HG02884 (cell line): Measurements from ENCODE around the gene COMMD2.

Experiments used
- ATAC-seq: cut with Tn5 transposase; IDR thresholded peaks from one replicate; pipeline ENCODE4 v1.9.1; 2021; ENCODE audit warnings: mild to moderate bottlenecking, moderate library complexity; ENCODE audit not compliant: unreplicated experiment

COMMD2 gene

GRCh38 chr3:149752051-149752787 is at the start of gene COMMD2:
Gene COMMD2, minus strand, starts transcription at chr3:149752489. Its CDS starts 45 bp downstream, at chr3:149752444.
- peak; percentile 98 for ATAC-seq

DNA sequence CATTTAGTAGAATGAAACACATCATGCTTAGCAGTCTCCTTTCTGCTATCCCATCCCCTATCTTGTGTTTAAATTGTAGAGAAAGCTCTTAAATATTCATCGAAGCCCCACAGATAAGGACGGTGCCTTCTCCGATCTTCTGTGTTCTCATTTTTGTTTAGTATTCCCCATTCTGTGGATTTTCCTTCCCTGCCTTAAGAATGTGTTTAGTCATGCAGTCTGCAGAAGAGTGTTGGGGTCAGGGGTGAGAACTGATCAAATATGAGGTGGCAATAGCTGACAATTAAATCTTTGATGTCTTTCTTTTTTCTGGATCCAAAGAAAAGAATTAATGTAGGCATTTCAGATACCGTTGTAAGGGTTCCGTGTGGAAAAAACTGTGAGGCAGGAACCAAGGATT is 49.4 kb upstream of the COMMD2 start:
- ATAC-seq, result no peak

- no peak for ATAC-seq
These were observed 48.9 kb upstream of the COMMD2 start for GRCh38 chr3:149801195-149801594.

GRCh38 chr3:149800693-149801092 is 48.4 kb upstream of the COMMD2 start:
- ATAC-seq, result no peak

DNA sequence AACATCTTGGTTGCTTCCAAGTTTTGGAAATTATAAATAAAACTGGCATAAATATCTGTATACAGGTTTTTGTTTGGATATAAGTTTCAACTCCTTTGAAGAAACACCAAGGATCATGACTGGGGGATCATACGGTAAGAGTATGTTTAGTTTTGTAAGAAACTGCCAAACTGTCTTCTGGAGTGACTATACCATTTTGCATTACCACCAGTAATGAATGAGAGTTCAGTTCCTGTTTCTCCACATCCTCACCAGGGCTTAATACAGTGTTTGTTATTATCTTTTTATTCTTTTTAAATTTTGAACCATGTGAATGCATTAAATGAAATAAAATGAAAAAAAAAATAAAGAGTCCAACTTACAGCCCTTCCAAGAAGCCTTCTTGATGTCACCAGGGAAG is 43.7 kb upstream of the COMMD2 start:
- ATAC-seq, result no peak

DNA sequence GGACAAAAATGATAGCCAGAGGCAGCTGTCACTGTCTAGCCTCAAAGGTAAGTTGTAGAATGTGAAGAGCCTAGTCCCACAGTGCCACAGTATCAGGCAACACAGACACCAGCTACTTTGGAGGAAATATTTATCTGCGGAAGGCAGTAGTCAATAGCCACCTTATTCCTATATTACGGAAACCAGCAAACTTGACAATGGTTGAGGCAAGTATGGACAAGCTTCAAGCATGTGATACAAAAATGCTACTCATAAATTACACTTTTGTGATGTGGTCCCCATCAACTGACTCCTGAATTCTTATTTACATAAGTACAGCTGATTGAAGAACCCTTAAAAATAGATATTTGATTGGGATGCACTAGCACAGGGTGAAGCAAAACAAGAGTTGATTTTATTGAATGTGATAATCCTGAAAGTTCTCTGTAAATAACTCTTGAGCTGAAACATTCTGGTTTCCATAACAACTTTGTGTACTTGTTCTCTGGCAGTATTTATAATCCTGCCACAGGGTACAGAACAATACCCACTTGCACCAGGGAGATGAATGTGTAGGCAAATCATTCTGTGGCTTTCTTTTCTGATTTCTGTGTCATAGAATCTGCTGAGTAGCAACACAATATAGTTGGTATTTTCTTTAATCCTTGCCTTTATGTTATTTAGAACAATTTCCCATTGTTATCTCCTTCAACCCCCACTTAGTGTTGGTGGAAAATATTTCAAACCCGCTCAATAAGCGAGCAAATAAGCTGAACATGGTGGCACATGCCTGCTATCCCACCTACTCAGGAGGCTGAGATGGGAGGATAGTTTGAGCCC is 40.4 kb upstream of the COMMD2 start, which contains the start of gene ANKUB1:
Gene ANKUB1, minus strand, starts transcription at position 103 of the 819 bp plus-strand sequence. CDS start 188 bp downstream, outside the sequence.
- ATAC-seq, result no peak

GRCh38 chr3:149790698-149791097 is 38.4 kb upstream of the COMMD2 start:
- ATAC-seq, result no peak

DNA sequence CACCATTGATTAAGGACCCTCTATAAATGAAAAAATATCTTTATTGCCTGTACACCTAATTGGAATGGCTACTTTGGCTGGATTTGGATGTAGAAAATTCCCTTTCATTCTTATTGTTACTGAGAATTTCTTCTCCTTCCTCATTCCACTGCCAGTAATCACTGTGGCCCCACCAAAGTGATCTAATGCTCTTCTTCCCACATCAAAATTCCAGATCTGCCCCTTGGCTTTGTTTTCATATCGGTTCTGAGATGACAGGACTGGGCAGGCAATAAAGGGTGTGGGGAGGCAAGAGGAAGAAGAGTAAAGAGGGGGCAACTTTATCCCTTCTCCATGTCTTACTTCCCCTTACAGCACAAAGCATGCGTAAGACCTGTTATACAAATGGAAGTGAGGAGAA is 38.0 kb upstream of the COMMD2 start:
- no peak for ATAC-seq

DNA sequence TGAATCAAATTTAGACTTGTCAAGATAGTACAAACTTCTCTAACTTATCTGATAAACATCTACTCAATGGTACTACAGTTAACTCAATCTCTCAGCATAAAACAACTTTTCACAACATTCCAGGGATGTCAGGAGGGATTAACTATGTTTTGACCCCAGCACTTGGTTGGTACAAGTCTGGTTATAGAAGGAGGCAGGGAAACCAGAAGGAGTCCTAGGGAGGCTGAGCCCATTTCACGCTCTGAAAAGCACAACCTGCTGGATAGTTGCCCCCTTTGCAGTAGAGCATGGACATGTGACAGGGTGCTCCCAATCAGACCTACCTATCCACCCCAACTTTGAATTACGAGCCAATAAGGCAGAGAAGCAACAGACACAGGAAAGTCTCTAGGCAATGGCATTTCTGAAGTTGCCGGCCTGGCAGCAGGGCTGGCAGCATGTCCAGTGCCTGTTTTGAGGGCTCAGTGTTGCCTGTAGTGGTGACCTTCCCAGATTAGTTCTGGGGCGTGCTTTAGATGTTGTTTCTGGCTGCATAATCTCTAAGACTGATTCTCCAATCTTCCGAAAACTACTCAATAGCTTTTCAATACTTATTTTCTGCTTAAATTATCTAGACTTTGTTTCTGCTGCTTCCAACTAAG is 31.9 kb upstream of the COMMD2 start:
- no peak for ATAC-seq

DNA sequence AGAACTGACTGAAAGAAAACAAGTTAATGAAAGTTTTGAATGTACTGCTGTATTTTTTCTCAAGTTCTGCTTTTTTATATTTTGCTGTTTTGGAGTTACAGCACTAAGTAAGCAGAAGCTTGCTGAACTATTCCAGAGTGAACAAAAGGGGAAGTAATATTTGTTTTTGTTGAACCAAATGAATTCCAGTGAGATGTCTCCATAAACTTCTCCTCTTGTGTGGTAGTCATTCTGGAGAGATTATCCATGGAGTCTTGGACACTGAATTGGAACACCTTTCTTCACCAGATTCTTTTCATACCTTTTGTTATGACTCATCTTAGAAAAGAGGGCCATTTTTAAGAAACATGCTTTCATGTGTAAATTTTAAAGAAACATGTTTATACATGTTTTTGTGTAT is 31.3 kb upstream of the COMMD2 start:
- no peak for ATAC-seq

DNA sequence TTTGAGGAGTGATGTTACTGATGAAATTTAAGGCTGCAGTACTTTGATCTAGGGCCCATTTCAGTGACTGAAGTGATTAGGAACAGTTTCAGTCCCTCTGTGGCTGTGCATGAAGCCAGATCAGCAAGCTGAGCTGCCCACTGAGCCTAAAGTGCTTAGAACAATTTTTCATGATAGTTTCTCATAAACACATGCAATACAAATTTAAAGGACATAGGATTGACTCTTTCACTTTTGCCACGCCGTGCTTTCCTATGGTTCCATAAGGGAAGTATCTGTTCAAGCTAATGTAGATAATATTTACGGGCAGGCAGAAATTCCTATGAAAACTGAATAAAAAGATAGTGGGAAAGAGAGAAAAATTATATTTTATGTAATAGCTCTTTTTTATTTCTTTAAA is 29.5 kb upstream of the COMMD2 start:
- ATAC-seq, result no peak

DNA sequence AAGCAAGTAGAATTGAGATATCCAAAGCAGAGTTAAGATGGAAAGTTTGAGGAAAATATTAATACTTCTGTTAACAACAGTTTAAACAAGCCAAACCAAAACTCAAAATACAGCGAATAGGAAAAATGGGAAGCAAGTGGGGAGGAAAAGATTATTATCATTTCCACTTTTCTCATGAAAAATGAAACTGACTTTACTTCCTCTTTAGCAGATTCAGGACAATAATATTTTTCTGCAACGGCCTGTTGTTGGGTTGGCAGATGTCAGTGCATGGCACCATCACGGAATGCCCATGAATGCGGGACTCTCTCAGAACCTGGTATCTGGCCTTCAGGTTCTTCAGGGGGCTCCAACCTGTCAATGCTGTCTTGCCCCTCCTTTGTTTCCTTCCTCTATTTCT is 28.9 kb upstream of the COMMD2 start:
- no peak for ATAC-seq

DNA sequence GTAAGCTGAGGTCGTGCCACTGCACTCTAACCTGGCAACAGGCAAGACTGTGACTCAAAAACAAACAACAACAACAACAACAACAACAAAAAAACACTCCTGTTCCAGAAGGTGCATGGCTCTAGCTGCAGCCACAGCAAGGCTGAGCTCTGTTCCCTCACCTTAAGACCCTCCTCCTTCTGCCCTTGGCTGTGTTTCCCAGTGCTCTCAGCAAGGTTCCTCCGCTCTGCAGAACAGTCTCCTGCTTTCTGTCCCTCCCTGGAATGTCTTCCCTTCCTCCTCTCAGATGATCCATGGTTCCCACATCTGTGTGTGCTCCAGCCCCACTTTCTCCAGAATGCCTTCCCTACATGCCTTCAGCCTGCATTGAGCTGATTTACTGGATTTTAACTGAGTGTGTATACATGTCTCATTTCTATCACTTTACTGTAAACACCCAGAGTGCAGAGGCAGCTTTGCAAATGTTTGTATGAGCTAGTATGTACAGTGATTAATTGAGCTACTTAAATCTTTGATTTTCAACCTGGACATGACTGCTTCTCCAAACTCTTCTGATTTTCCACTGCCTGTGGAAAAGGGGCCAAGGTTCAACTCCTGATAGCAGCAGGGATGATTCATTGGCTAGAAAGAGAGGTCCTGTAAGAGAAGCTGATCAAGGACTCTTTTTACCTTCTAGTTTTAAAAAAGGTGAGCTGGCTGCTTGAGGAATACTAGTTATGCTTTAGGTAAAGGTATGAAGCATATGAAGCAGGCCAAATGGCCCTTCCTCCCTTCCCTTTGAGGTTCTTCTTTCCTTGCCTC is 25.3 kb upstream of the COMMD2 start:
- no peak for ATAC-seq

DNA sequence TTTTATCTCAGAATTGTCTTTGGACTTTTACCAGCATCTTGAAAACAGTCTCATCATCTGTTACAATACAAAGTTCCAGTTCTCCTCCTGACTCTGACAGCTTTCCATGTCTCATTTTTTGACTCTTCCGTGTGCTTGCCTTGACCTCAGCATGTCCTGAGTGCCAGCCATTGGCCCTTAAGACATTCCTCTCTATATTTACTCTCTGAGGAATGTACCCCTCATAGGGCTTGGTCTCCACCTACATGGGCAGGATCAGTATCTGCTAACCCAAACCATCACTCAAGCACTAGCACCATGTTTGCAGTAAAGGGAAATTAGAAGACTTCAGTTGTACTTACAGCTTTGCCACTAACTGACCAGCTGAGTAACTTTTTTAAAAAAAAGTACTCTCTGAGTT is 23.9 kb upstream of the COMMD2 start:
- ATAC-seq, result no peak

DNA sequence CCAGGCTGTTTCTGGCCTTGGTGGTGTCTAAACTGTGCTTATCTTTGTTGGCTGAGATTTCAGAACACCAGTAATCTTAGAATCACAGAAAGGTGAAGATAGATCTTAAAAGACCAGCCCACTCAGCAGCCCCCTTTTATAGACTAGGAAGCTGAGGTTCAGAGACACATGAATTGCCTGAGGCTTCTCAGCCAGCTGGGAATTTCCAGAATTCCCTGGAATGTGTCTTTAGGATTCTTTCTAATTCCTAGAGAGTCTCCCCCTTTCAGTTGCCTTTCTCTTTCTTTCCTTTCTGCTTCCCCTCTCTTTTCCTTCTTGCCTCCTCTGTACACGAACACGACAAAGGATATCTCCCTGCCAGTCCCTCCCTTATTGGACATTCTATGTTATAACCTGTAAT is 20.6 kb upstream of the COMMD2 start:
- no peak for ATAC-seq

DNA sequence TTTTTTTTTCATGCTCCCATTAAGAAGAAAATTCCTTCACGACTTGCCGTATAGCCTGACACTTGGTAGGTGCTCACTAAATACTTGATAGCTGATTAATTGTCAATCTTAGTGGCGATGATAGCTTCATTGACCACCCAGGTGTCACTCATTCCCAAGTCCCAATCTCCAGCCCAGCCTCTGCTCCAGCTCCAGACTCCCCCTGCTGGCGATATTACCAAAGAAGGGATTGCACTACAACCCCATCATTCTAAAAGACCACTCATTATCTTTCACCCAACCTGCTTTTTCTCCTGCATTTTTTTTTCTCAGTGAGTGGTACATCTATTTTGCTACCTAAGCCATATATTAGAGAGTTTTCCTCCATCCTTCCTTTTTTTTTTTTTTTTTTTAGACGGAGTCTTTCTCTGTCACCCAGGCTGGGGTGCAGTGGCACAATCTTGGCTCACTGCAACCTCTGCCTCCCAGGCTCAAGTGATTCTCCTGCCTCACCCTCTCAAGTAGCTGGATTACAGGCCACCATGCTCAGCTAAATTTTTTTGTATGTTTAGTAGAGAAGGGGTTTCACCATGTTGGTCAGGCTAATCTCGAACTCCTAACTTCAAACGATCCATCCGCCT is 19.5 kb upstream of the COMMD2 start:
- peak; percentile 66 for ATAC-seq

- no peak for ATAC-seq
These were observed 18.0 kb upstream of the COMMD2 start for GRCh38 chr3:149770246-149770645.

GRCh38 chr3:149768704-149769103 is 16.4 kb upstream of the COMMD2 start:
- ATAC-seq, result no peak

DNA sequence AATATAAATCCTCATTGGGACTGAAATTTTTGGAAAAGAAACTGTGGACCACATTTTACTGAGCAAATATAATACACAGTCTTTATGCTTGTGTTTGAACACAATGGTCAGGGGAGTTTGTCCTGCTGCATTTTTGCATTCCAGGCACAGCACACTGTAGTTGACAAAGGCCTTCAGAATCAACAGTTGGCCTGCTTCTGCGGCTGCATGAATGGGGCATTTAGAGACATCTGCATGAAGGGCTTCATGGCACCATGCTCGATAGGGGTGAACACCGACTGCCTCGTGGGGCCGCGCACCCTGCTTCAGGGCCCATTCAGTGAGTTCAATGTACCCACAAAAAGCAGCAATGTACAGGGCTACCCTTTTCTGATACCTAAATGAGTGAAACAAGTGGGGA is 15.4 kb upstream of the COMMD2 start:
- ATAC-seq, result no peak

GRCh38 chr3:149765762-149766334 is 13.6 kb upstream of the COMMD2 start:
- ATAC-seq, result no peak
